Thyroid gland (tissue), 4 donors: Measurements from ENCODE around the gene HIRIP3.
"Not testable (repeated sequence)": the region's sequence is repeated elsewhere in the genome, so short reads cannot be mapped to it uniquely, and the experiment has no call there.

Experiments
- POLR2A ChIP-seq, 2 donors: fragments of 450-650 bp; IDR thresholded peaks; one replicate each; pipeline ENCODE4 v1.6.1; 2017; ENCODE audit warnings: antibody characterized with exemption in 2 of 2, mild to moderate bottlenecking in 2 of 2, moderate library complexity in 1 of 2
- TF ChIP-seq, protein P1 (sequence below), 6 experiments: fragments of 200-600 bp in 3 of 6; fragments of 450-650 bp in 3 of 6; sonication (generic) in 3 of 6; IDR thresholded peaks; one replicate each; pipeline ENCODE4 v1.5.1; 2016 to 2019; ENCODE audit warnings: antibody characterized with exemption in 6 of 6, mild to moderate bottlenecking in 2 of 6, inconsistent platforms in 1 of 6, moderate library complexity in 1 of 6

DNA sequence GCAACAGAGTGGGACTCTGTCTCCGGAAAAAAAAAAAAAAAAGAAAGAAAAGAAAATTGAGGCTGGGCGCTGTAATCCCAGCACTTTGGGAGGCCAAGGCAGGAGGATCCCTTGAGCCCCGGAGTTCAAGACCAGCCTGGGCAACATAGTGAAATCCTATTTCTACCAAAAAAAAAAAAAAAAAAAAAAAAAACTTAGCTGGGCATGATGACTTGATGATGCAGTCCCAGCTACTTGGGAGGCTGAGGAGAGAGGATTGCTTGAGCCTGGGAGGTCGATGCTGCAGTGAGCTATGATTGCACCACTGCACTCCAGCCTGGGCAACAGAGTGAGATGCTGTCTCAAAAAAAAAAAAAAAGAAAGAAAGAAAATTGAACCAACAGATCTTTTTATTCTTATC, 22.5 kb upstream of the HIRIP3 start:
- TF ChIP-seq, protein P1, sequence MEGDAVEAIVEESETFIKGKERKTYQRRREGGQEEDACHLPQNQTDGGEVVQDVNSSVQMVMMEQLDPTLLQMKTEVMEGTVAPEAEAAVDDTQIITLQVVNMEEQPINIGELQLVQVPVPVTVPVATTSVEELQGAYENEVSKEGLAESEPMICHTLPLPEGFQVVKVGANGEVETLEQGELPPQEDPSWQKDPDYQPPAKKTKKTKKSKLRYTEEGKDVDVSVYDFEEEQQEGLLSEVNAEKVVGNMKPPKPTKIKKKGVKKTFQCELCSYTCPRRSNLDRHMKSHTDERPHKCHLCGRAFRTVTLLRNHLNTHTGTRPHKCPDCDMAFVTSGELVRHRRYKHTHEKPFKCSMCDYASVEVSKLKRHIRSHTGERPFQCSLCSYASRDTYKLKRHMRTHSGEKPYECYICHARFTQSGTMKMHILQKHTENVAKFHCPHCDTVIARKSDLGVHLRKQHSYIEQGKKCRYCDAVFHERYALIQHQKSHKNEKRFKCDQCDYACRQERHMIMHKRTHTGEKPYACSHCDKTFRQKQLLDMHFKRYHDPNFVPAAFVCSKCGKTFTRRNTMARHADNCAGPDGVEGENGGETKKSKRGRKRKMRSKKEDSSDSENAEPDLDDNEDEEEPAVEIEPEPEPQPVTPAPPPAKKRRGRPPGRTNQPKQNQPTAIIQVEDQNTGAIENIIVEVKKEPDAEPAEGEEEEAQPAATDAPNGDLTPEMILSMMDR (IDR thresholded peaks at IDR 0.05): not testable (repeated sequence)
- not testable (repeated sequence) for TF ChIP-seq POLR2A (IDR thresholded peaks at IDR 0.05)
